Spleen (tissue), 7 donors: ENCODE results near the gene RPL18.

Source experiments
- POLR2A ChIP-seq, 3 donors: fragments of 450-650 bp; IDR thresholded peaks; one replicate each; pipeline ENCODE4 v1.5.1; 2017; ENCODE audit warnings: antibody characterized with exemption in 3 of 3, mild to moderate bottlenecking in 1 of 3
- TF ChIP-seq, protein P1 (sequence below), 11 experiments: fragments of 200-600 bp in 7 of 11; fragments of 450-650 bp in 4 of 11; sonication (generic) in 4 of 11; IDR thresholded peaks in 8 of 11; conservative IDR thresholded peaks in 3 of 11; 1 replicate in 7 of 11; 2 replicates in 4 of 11; pipeline versions ENCODE4 v1.4.0 to v1.8.0; 2016 to 2021; ENCODE audit warnings: antibody characterized with exemption in 11 of 11, inconsistent platforms in 4 of 11, mild to moderate bottlenecking in 1 of 11
- donor health status: DM: no; HTN: no; CAD: no; lungs with moderate emphysema.
- donor health status: DM: no; HTN: no; CAD: no.
- donor health status: DM: no; HTN: no; CAD: no.

DNA sequence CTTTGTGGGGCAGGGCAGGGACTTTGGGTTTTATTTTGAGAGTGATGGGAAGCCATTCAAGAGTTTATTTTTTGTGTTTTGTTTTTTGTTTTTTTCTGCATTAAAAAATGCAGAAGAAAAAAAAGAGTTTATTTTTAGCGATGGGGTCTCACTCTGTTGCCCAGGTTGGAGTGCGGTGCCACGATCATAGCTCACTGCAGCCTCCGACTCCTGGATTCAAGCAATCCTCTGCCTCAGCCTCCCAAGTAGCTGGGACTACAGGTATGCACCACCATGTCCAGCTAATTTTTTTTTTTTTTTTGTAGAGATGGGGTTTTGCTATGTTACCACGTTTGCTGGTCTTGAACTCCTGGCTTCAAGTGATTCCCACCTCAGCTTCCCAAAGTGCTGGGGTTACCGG is 39.5 kb upstream of the RPL18 start:
- TF ChIP-seq, protein P1, sequence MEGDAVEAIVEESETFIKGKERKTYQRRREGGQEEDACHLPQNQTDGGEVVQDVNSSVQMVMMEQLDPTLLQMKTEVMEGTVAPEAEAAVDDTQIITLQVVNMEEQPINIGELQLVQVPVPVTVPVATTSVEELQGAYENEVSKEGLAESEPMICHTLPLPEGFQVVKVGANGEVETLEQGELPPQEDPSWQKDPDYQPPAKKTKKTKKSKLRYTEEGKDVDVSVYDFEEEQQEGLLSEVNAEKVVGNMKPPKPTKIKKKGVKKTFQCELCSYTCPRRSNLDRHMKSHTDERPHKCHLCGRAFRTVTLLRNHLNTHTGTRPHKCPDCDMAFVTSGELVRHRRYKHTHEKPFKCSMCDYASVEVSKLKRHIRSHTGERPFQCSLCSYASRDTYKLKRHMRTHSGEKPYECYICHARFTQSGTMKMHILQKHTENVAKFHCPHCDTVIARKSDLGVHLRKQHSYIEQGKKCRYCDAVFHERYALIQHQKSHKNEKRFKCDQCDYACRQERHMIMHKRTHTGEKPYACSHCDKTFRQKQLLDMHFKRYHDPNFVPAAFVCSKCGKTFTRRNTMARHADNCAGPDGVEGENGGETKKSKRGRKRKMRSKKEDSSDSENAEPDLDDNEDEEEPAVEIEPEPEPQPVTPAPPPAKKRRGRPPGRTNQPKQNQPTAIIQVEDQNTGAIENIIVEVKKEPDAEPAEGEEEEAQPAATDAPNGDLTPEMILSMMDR (IDR thresholded peaks at IDR 0.05 in 8 of 11, conservative IDR thresholded peaks at IDR 0.05 in 3 of 11) = no peak
- TF ChIP-seq POLR2A (IDR thresholded peaks at IDR 0.05) = no peak
